Spleen (tissue), 7 donors: Measurements from ENCODE around the gene VSX2.

Source experiments
- CTCF ChIP-seq, 11 experiments: fragments of 200-600 bp in 7 of 11; fragments of 450-650 bp in 4 of 11; sonication (generic) in 4 of 11; IDR thresholded peaks in 8 of 11; conservative IDR thresholded peaks in 3 of 11; 1 replicate in 7 of 11; 2 replicates in 4 of 11; pipeline versions ENCODE4 v1.4.0 to v1.8.0; 2016 to 2021; ENCODE audit warnings: antibody characterized with exemption in 11 of 11, inconsistent platforms in 4 of 11, mild to moderate bottlenecking in 1 of 11
- POLR2A ChIP-seq, 3 donors: fragments of 450-650 bp; IDR thresholded peaks; one replicate each; pipeline ENCODE4 v1.5.1; 2017; ENCODE audit warnings: antibody characterized with exemption in 3 of 3, mild to moderate bottlenecking in 1 of 3
- POLR2AphosphoS5 ChIP-seq, 3 donors: sonication (generic); formaldehyde crosslinking; IDR thresholded peaks; one replicate each; pipeline ENCODE4 v1.5.1; 2017; ENCODE audit warnings: antibody characterized with exemption in 3 of 3
- donor health status: DM: no; HTN: no; CAD: no; lungs with moderate emphysema.
- donor health status: DM: no; HTN: no; CAD: no.
- donor health status: DM: no; HTN: no; CAD: no.

GRCh38 chr14:74261288-74261687, 22.0 kb downstream of the VSX2 start:
- TF ChIP-seq POLR2AphosphoS5 (IDR thresholded peaks at IDR 0.05) = no peak
- no peak for TF ChIP-seq CTCF (IDR thresholded peaks at IDR 0.05 in 8 of 11, conservative IDR thresholded peaks at IDR 0.05 in 3 of 11)
- no peak for TF ChIP-seq POLR2A (IDR thresholded peaks at IDR 0.05)
